HepG2 (cell line): ENCODE measurements around the gene BAHCC1. TPM values are rescaled to one million over a fixed set of nuclear protein-coding genes. Genes with fewer than 3 reads are reported as not detected.

Source experiments
- ATAC-seq: fragments of 200-7000 bp; cut with Tn5 transposase; 3 replicates; pipeline ENCODE4 v1.9.1; 2020; ENCODE audit warnings: mild to moderate bottlenecking, moderate library complexity
- BruUV-seq: library from RNA; stranded (reverse); fragments of 400-500 nt; replicated peaks from 2 replicates; lab custom pipeline; 2021; lab: Mats Ljungman, UMichigan
- CTCF ChIA-PET: fragments of 300-600 bp; formaldehyde crosslinking; extraction: SDS; loops from one replicate; lab custom pipeline; 2021; ENCODE audit warnings: low total read pairs, inconsistent platforms, low intra/inter-chr PET ratio; lab: Yijun Ruan, JAX
- POLR2A ChIA-PET: fragments of 350-600 bp; sonication (Branson Sonifier 250); formaldehyde crosslinking; loops from one replicate; lab custom pipeline; 2020; ENCODE audit warnings: antibody characterized with exemption, inconsistent platforms; lab: Yijun Ruan, JAX
- DNase-seq: peaks from one replicate; pipeline ENCODE4 v3.0.0-alpha.2; 2015; ENCODE audit warnings: low spot score
- FAIRE-seq: peaks from 3 replicates; lab custom pipeline; 2011; peaks lifted over from hg19 to GRCh38; lab: Jason Lieb, UNC
- H2AFZ ChIP-seq: one replicate; pipeline ENCODE4 v1.6.1; 2011; ENCODE audit warnings: low read length, inconsistent platforms
- H3K27ac ChIP-seq: fragments of 300-600 bp; 3 replicates; pipeline ENCODE4 v1.8.0; 2011; ENCODE audit warnings: mixed run types, mild to moderate bottlenecking, mixed read lengths, low read length, inconsistent platforms; ENCODE audit not compliant: insufficient read depth; ENCODE audit errors: extremely low read length
- H3K27me3 ChIP-seq, 2 experiments: fragments of 200-600 bp in 1 of 2; 2 replicates in 1 of 2; 3 replicates in 1 of 2; pipeline versions ENCODE4 v1.6.0 to v1.8.0; 2011; ENCODE audit warnings: low read length in 2 of 2, mild to moderate bottlenecking in 2 of 2, moderate library complexity in 2 of 2, inconsistent platforms in 1 of 2; ENCODE audit not compliant: insufficient read depth in 2 of 2, control insufficient read depth in 1 of 2
- H3K36me3 ChIP-seq, 2 experiments: fragments of 200-600 bp in 1 of 2; replicated peaks in 1 of 2; 2 replicates in 1 of 2; 3 replicates in 1 of 2; pipeline versions ENCODE4 v1.5.1 to v1.8.0; 2011; ENCODE audit warnings: low read length in 2 of 2, inconsistent platforms in 1 of 2; ENCODE audit not compliant: insufficient read depth in 2 of 2, control insufficient read depth in 1 of 2
- H3K4me1 ChIP-seq: 2 replicates; pipeline ENCODE4 v1.5.1; 2012; ENCODE audit warnings: low read length, inconsistent platforms; ENCODE audit not compliant: insufficient read depth
- H3K4me2 ChIP-seq: 2 replicates; pipeline ENCODE4 v1.6.0; 2011; ENCODE audit warnings: low read depth, low read length, inconsistent platforms
- H3K4me3 ChIP-seq, 3 experiments: fragments of 200-600 bp in 1 of 3; sonication (generic), shearing (Covaris generic) in 1 of 3; replicated peaks in 1 of 3; 2 replicates each; pipeline ENCODE4 v1.5.1; 2011 to 2016; ENCODE audit warnings: low read length in 3 of 3, inconsistent platforms in 2 of 3, low read depth in 2 of 3, mild to moderate bottlenecking in 2 of 3, control low read depth in 1 of 3, mixed read lengths in 1 of 3; ENCODE audit not compliant: insufficient read depth in 1 of 3
- H3K79me2 ChIP-seq: one replicate; pipeline ENCODE4 v1.6.1; 2011; ENCODE audit warnings: low read length, inconsistent platforms; ENCODE audit not compliant: insufficient read depth
- H3K9ac ChIP-seq: 2 replicates; pipeline ENCODE4 v1.6.0; 2011; ENCODE audit warnings: mild to moderate bottlenecking, low read depth, low read length, inconsistent platforms; ENCODE audit not compliant: insufficient read depth
- H3K9me3 ChIP-seq: 2 replicates; pipeline ENCODE4 v1.5.1; 2012; ENCODE audit warnings: mild to moderate bottlenecking, low read length
- H4K20me1 ChIP-seq: 2 replicates; pipeline ENCODE4 v1.6.0; 2011; ENCODE audit warnings: inconsistent platforms, mild to moderate bottlenecking, low read length, moderate library complexity; ENCODE audit not compliant: insufficient read depth
- ATF7-NPFF ChIP-seq: sonication (generic); formaldehyde crosslinking; IDR thresholded peaks from 2 replicates; pipeline ENCODE4 v1.8.1; 2023; ENCODE audit warnings: mild to moderate bottlenecking, low read depth, missing genetic modification reagents, moderate library complexity
- ATRX ChIP-seq: sonication (generic); formaldehyde crosslinking; IDR thresholded peaks from 2 replicates; pipeline ENCODE4 v1.4.0; 2020; ENCODE audit warnings: missing genetic modification reagents, borderline replicate concordance
- BRF2 ChIP-seq: sonication (generic); formaldehyde crosslinking; IDR thresholded peaks from 2 replicates; pipeline ENCODE4 v1.8.1; 2022; ENCODE audit warnings: mild to moderate bottlenecking, missing genetic modification reagents
- CAMTA2 ChIP-seq: sonication (generic); formaldehyde crosslinking; IDR thresholded peaks from 2 replicates; pipeline ENCODE4 v1.4.0; 2020; ENCODE audit warnings: mild to moderate bottlenecking, missing genetic modification reagents, borderline replicate concordance
- HDAC2 ChIP-seq: sonication (generic); formaldehyde crosslinking; IDR thresholded peaks from 2 replicates; pipeline ENCODE4 v1.4.0; 2020; ENCODE audit warnings: missing genetic modification reagents
- HHEX ChIP-seq: IDR thresholded peaks from 2 replicates; pipeline ENCODE4 v1.6.1; 2016; ENCODE audit warnings: control low read depth
- PAWR ChIP-seq: sonication (generic); formaldehyde crosslinking; IDR thresholded peaks from 2 replicates; pipeline ENCODE4 v1.4.0; 2020; ENCODE audit warnings: missing genetic modification reagents, mild to moderate bottlenecking, borderline replicate concordance
- PBX3 ChIP-seq: sonication (generic); formaldehyde crosslinking; IDR thresholded peaks from 2 replicates; pipeline ENCODE4 v1.8.1; 2023; ENCODE audit warnings: missing genetic modification reagents, inconsistent platforms, borderline replicate concordance
- PHF8 ChIP-seq: sonication (generic); formaldehyde crosslinking; IDR thresholded peaks from 2 replicates; pipeline ENCODE4 v1.5.0; 2020; ENCODE audit warnings: missing genetic modification reagents
- RXRA ChIP-seq: sonication (generic); formaldehyde crosslinking; IDR thresholded peaks from 2 replicates; pipeline ENCODE4 v1.5.1; 2020; ENCODE audit warnings: missing genetic modification reagents
- ZBTB33 ChIP-seq: sonication (generic); formaldehyde crosslinking; IDR thresholded peaks from 2 replicates; pipeline ENCODE4 v1.4.0; 2020; ENCODE audit warnings: missing genetic modification reagents
- ZFP37 ChIP-seq: sonication (generic); formaldehyde crosslinking; IDR thresholded peaks from 2 replicates; pipeline ENCODE4 v1.4.0; 2020; ENCODE audit warnings: missing genetic modification reagents, borderline replicate concordance
- ZFP91 ChIP-seq: sonication (generic); formaldehyde crosslinking; IDR thresholded peaks from 2 replicates; pipeline ENCODE4 v1.9.0; 2022; ENCODE audit warnings: missing genetic modification reagents, mild to moderate bottlenecking, borderline replicate concordance
- ZNF10 ChIP-seq: sonication (generic); formaldehyde crosslinking; IDR thresholded peaks from 2 replicates; pipeline ENCODE4 v1.4.0; 2020; ENCODE audit warnings: mild to moderate bottlenecking, low read depth, missing genetic modification reagents, borderline replicate concordance
- ZNF17 ChIP-seq: sonication (generic); formaldehyde crosslinking; IDR thresholded peaks from 2 replicates; pipeline ENCODE4 v1.5.0; 2020; ENCODE audit warnings: mild to moderate bottlenecking, missing genetic modification reagents
- ZNF781 ChIP-seq: sonication (generic); formaldehyde crosslinking; IDR thresholded peaks from 2 replicates; pipeline ENCODE4 v1.5.1; 2020; ENCODE audit warnings: borderline replicate concordance, mild to moderate bottlenecking, missing genetic modification reagents; ENCODE audit errors: not compliant biosample characterization
- WGBS: methylation state at CpG from one replicate; pipeline ENCODE4 v1.1.6; 2017; ENCODE audit warnings: low lambda C conversion rate; 5-methylcytosine and 5-hydroxymethylcytosine counted together
- in situ Hi-C: cut with HindIII; loops from 2 replicates; pipeline ENCODE4 v1.10.0; 2017; ENCODE audit warnings: low pct_unique_long_range_greater_than_20kb; ENCODE audit not compliant: extremely low pct_ligation_motif_present
- intact Hi-C: fragments of 100-400 bp; cut with micrococcal nuclease; formaldehyde crosslinking; loops from one replicate; pipeline ENCODE4 v1.10.0; 2022; ENCODE audit not compliant: unreplicated experiment
- polyA plus RNA-seq, 8 experiments: library from polyadenylated mRNA; depleted of rRNA in 3 of 8; stranded (reverse) in 7 of 8; unstranded in 1 of 8; fragments of >200 nt; fragmentation: Illumina TruSeq in 4 of 8; extraction: Trizol in 4 of 8; gene quantifications; 2 replicates each; pipeline versions ENCODE4 v1.2.1 to v1.2.3, GENCODE V29; 2011 to 2016; ENCODE audit warnings: low read depth in 4 of 8, missing spikeins in 1 of 8, mixed read lengths in 1 of 8; ENCODE audit not compliant: insufficient read depth in 1 of 8
- total RNA-seq, 5 experiments: library from RNA; depleted of rRNA; stranded (reverse); fragments of >200 nt; fragmentation: Illumina TruSeq; extraction: Trizol; gene quantifications; 2 replicates each; pipeline ENCODE4 v1.2.3, GENCODE V29; 2016; ENCODE audit warnings: low read depth in 1 of 5

BAHCC1 gene
- total and polyA plus RNA-seq, 2 of the 13 experiments (the other 11 are each of a cell fraction or from before 2014, with no cell fraction given): 1.4 to 1.7 TPM

- POLR2A ChIA-PET: no interaction called here
- H3K4me2 ChIP-seq: no peak overlapping the region
- no TSS peak for BruUV-seq
- H4K20me1 ChIP-seq: peaks cover 4% of the 10 kb centered on the region; the same call in 1 of the 2 replicates
- H2AFZ ChIP-seq: no peak overlapping the region
- H3K9ac ChIP-seq: no peak overlapping the region
- H3K27ac ChIP-seq: no peak overlapping the region
- ATAC-seq (peak; percentile 12), FAIRE-seq (no peak), DNase-seq (no peak)
- no peaks in the 10 kb centered on the region for H3K79me2 ChIP-seq
- H3K4me3 ChIP-seq: no peak overlapping the region
- CTCF ChIA-PET: no interaction called here
- in situ Hi-C loops (no loop called here), intact Hi-C loops (no loop called here)
- 35% methylated on average over 6 of the region's 14 CpGs for WGBS
- no peaks in the 10 kb centered on the region for H3K27me3 ChIP-seq
- H3K36me3 ChIP-seq: no peaks in the 10 kb centered on the region
- no peaks in the 10 kb centered on the region for H3K9me3 ChIP-seq
- no peak for TF ChIP-seq HHEX (CRISPR knock-in tag)
- TF ChIP-seq BRF2 (CRISPR knock-in tag): no peak
- no peak for TF ChIP-seq ZFP37
- TF ChIP-seq HDAC2 (CRISPR knock-in tag): no peak
- no peak for TF ChIP-seq PBX3 (CRISPR knock-in tag)
- no peak for TF ChIP-seq ZNF10 (CRISPR knock-in tag)
- TF ChIP-seq ATRX (CRISPR knock-in tag): no peak
- TF ChIP-seq ZNF781 (CRISPR knock-in tag): no peak
- no peak for TF ChIP-seq PHF8 (CRISPR knock-in tag)
- peak; percentile 93 for TF ChIP-seq ZBTB33 (CRISPR knock-in tag)
- TF ChIP-seq ZFP91 (CRISPR knock-in tag): 0 out of 2 replicates have a peak, but pooled peaks have one; percentile 40
- TF ChIP-seq ZNF17 (CRISPR knock-in tag): no peak
- peak; percentile 44; the same call in 1 of the 2 replicates for TF ChIP-seq RXRA
- TF ChIP-seq CAMTA2: no peak
- no peak for TF ChIP-seq PAWR (CRISPR knock-in tag)
- TF ChIP-seq ATF7-NPFF (CRISPR knock-in tag): no peak
- no peaks in the 10 kb centered on the region for H3K4me1 ChIP-seq
These were observed 12.8 kb downstream of the BAHCC1 start for GRCh38 chr17:81408049-81408448.
